WTC11 (cell line): ENCODE measurements around the gene FOXN3. TPM values are rescaled to one million over a fixed set of nuclear protein-coding genes. Genes with fewer than 3 reads are reported as not detected.

ENCODE experiments used
- ATAC-seq: fragments of 200-7000 bp; cut with Tn5 transposase; 2 replicates; pipeline ENCODE4 v1.10.0; 2021; ENCODE audit warnings: mild to moderate bottlenecking, moderate library complexity
- CTCF ChIA-PET: fragments of 300-600 bp; sonication (Branson Sonifier 250); formaldehyde crosslinking; loops from one replicate; lab custom pipeline; 2021; ENCODE audit warnings: antibody characterized with exemption; lab: Charles Lee
- POLR2A ChIA-PET: fragments of 350-600 bp; sonication (Branson Sonifier 250); formaldehyde crosslinking; loops from one replicate; lab custom pipeline; 2021; ENCODE audit warnings: antibody characterized with exemption; lab: Charles Lee
- DNase-seq: peaks from one replicate; pipeline ENCODE4 v3.0.0; 2021; ENCODE audit warnings: low spot score
- H3K27ac Mint-ChIP-seq: 2 replicates; pipeline ENCODE4 v1.8.0; 2021; ENCODE audit warnings: mixed read lengths
- H3K27me3 Mint-ChIP-seq: 2 replicates; pipeline ENCODE4 v1.8.0; 2021; ENCODE audit warnings: low read depth, mild to moderate bottlenecking, moderate library complexity, mixed read lengths
- H3K36me3 Mint-ChIP-seq: 2 replicates; pipeline ENCODE4 v1.8.0; 2021; ENCODE audit warnings: mixed read lengths
- H3K4me1 Mint-ChIP-seq: 2 replicates; pipeline ENCODE4 v1.8.0; 2022; ENCODE audit warnings: mixed read lengths
- H3K4me3 Mint-ChIP-seq: 2 replicates; pipeline ENCODE4 v1.8.0; 2021; ENCODE audit warnings: mild to moderate bottlenecking, moderate library complexity, mixed read lengths
- H3K9me3 Mint-ChIP-seq: 2 replicates; pipeline ENCODE4 v1.8.0; 2021; ENCODE audit warnings: mixed read lengths
- AR ChIP-seq: fragments of 250-450 bp; sonication (Bioruptor Pico); IDR thresholded peaks from 2 replicates; pipeline ENCODE4 v1.9.0; 2021; ENCODE audit warnings: mild to moderate bottlenecking
- ATF6 ChIP-seq: sonication (generic); formaldehyde crosslinking; IDR thresholded peaks from 2 replicates; pipeline ENCODE4 v1.8.1; 2023; ENCODE audit warnings: mild to moderate bottlenecking, missing genetic modification reagents
- CREB1 ChIP-seq: sonication (generic); formaldehyde crosslinking; IDR thresholded peaks from 2 replicates; pipeline ENCODE4 v1.8.0; 2023; ENCODE audit warnings: mild to moderate bottlenecking, missing genetic modification reagents
- ELF4 ChIP-seq: sonication (generic); formaldehyde crosslinking; IDR thresholded peaks from 2 replicates; pipeline ENCODE4 v1.8.1; 2022; ENCODE audit warnings: low read depth, mild to moderate bottlenecking, moderate library complexity, missing genetic modification reagents
- FOXJ3 ChIP-seq: sonication (generic); formaldehyde crosslinking; IDR thresholded peaks from 2 replicates; pipeline ENCODE4 v1.9.0; 2021; ENCODE audit warnings: missing genetic modification reagents, mild to moderate bottlenecking, borderline replicate concordance
- FOXP1 ChIP-seq: sonication (generic); formaldehyde crosslinking; IDR thresholded peaks from 2 replicates; pipeline ENCODE4 v1.8.0; 2022; ENCODE audit warnings: missing genetic modification reagents, mild to moderate bottlenecking, moderate library complexity, borderline replicate concordance
- MXD4 ChIP-seq: fragments of 250-450 bp; sonication (Bioruptor Pico); IDR thresholded peaks from 2 replicates; pipeline ENCODE4 v1.8.0; 2021; ENCODE audit warnings: mild to moderate bottlenecking, moderate library complexity, borderline replicate concordance
- NFYB ChIP-seq: sonication (generic); formaldehyde crosslinking; conservative IDR thresholded peaks from 2 replicates; pipeline ENCODE4 v1.8.0; 2022; ENCODE audit warnings: low read depth, missing genetic modification reagents
- PRDM15 ChIP-seq: sonication (generic); formaldehyde crosslinking; IDR thresholded peaks from 2 replicates; pipeline ENCODE4 v1.8.0; 2022; ENCODE audit warnings: missing genetic modification reagents
- RORB ChIP-seq: fragments of 250-450 bp; sonication (Bioruptor Pico); IDR thresholded peaks from 2 replicates; pipeline ENCODE4 v1.9.0; 2021; ENCODE audit warnings: mild to moderate bottlenecking
- TCF7 ChIP-seq: sonication (generic); formaldehyde crosslinking; IDR thresholded peaks from 2 replicates; pipeline ENCODE4 v1.8.0; 2022; ENCODE audit warnings: mild to moderate bottlenecking, low read depth, missing genetic modification reagents, moderate library complexity
- TEAD1 ChIP-seq: sonication (generic); formaldehyde crosslinking; IDR thresholded peaks from 2 replicates; pipeline ENCODE4 v1.8.0; 2022; ENCODE audit warnings: mild to moderate bottlenecking, missing genetic modification reagents
- USF2 ChIP-seq: sonication (generic); formaldehyde crosslinking; IDR thresholded peaks from 2 replicates; pipeline ENCODE4 v1.8.1; 2023; ENCODE audit warnings: mild to moderate bottlenecking, missing genetic modification reagents, moderate library complexity
- ZMAT4 ChIP-seq: fragments of 250-450 bp; sonication (Bioruptor Pico); IDR thresholded peaks from 2 replicates; pipeline ENCODE4 v1.9.0; 2021; ENCODE audit warnings: mild to moderate bottlenecking
- ZNF263 ChIP-seq: sonication (generic); formaldehyde crosslinking; IDR thresholded peaks from 2 replicates; pipeline ENCODE4 v1.8.1; 2022; ENCODE audit warnings: low read depth, mild to moderate bottlenecking, moderate library complexity, missing genetic modification reagents
- ZNF281 ChIP-seq: sonication (generic); formaldehyde crosslinking; IDR thresholded peaks from 2 replicates; pipeline ENCODE4 v1.8.0; 2023; ENCODE audit warnings: mild to moderate bottlenecking, missing genetic modification reagents
- ZNF317 ChIP-seq: sonication (generic); formaldehyde crosslinking; IDR thresholded peaks from 2 replicates; pipeline ENCODE4 v1.8.1; 2023; ENCODE audit warnings: low read depth, mild to moderate bottlenecking, moderate library complexity, missing genetic modification reagents, borderline replicate concordance
- ZNF416 ChIP-seq: fragments of 250-450 bp; sonication (Bioruptor Pico); IDR thresholded peaks from 2 replicates; pipeline ENCODE4 v1.9.0; 2021; ENCODE audit warnings: mild to moderate bottlenecking, inconsistent platforms
- ZNF423 ChIP-seq: fragments of 250-450 bp; sonication (Bioruptor Pico); IDR thresholded peaks from 2 replicates; pipeline ENCODE4 v2.1.2; 2022; ENCODE audit warnings: mild to moderate bottlenecking, moderate library complexity
- ZSCAN18 ChIP-seq: fragments of 250-450 bp; sonication (Bioruptor Pico); IDR thresholded peaks from 2 replicates; pipeline ENCODE4 v2.1.2; 2022; ENCODE audit warnings: mild to moderate bottlenecking, moderate library complexity
- total RNA-seq: library from RNA; stranded (reverse); gene quantifications from 3 replicates; pipeline ENCODE4 v1.2.3, GENCODE V29; 2021

The FOXN3 gene
- total RNA-seq, 1 experiment from 2014 or later = 170 TPM

GRCh38 chr14:89233184-89233583 is 183.8 kb downstream of the FOXN3 start:
- Mint-ChIP-seq H3K27ac (no peak overlapping the region), H3K27me3 (no peaks in the 10 kb centered on the region), H3K9me3 (peaks cover 14% of the 10 kb centered on the region), H3K4me1 (peaks cover 75% of the 10 kb centered on the region), H3K36me3 (peaks cover 26% of the 10 kb centered on the region), H3K4me3 (no peak overlapping the region)
- TF ChIP-seq NFYB (CRISPR knock-in tag) = no peak
- no peak for TF ChIP-seq ZNF281 (CRISPR knock-in tag)
- no peak for TF ChIP-seq CREB1 (CRISPR knock-in tag)
- no peak for TF ChIP-seq ZNF416 (CRISPR knock-in tag)
- TF ChIP-seq TCF7 (CRISPR knock-in tag) = no peak
- TF ChIP-seq USF2 (CRISPR knock-in tag) = no peak
- TF ChIP-seq FOXJ3 (CRISPR knock-in tag) = no peak
- no peak for TF ChIP-seq PRDM15 (CRISPR knock-in tag)
- no peak for TF ChIP-seq ZSCAN18
- no peak for TF ChIP-seq RORB (CRISPR knock-in tag)
- TF ChIP-seq ATF6 (CRISPR knock-in tag) = no peak
- no peak for TF ChIP-seq ELF4
- no peak for TF ChIP-seq ZNF423 (CRISPR knock-in tag)
- no peak for TF ChIP-seq MXD4 (CRISPR knock-in tag)
- no peak for TF ChIP-seq FOXP1
- TF ChIP-seq ZNF317 (CRISPR knock-in tag) = no peak
- TF ChIP-seq TEAD1 = no peak
- TF ChIP-seq ZNF263 (CRISPR knock-in tag) = no peak
- no peak for TF ChIP-seq ZMAT4 (CRISPR knock-in tag)
- TF ChIP-seq AR (CRISPR knock-in tag) = no peak
- POLR2A ChIA-PET = no interaction called here
- ATAC-seq = no peak
- DNase-seq = no peak
- CTCF ChIA-PET = no interaction called here
